ENCODE measurements around the gene SPAG4.

DNA sequence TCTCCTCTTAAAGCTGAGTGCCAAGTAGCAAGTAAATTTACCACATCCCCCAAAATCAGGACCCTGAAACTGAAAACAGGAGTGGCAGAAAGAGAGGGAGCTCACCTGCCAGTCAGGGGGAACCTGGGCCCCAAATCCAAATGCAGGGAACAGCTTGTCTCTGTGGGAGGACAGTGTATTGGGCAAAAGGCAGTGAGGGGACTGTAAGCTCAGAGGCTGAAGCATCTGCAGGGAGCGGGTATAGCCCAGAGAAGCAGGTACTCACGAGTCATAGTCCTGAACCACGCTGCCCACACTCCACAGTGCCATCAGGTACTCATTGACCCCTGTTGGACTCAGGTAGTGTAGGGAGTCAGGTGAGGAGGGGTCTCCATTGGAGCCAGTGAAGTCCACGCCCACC, 15.0 kb downstream of the SPAG4 start:
- TF ChIP-seq POLR2AphosphoS5 (IDR thresholded peaks at IDR 0.05) (no peak), POLR2A (IDR thresholded peaks at IDR 0.05) (no peak), EP300 (IDR thresholded peaks at IDR 0.05) (no peak)
- TF ChIP-seq, protein P1, sequence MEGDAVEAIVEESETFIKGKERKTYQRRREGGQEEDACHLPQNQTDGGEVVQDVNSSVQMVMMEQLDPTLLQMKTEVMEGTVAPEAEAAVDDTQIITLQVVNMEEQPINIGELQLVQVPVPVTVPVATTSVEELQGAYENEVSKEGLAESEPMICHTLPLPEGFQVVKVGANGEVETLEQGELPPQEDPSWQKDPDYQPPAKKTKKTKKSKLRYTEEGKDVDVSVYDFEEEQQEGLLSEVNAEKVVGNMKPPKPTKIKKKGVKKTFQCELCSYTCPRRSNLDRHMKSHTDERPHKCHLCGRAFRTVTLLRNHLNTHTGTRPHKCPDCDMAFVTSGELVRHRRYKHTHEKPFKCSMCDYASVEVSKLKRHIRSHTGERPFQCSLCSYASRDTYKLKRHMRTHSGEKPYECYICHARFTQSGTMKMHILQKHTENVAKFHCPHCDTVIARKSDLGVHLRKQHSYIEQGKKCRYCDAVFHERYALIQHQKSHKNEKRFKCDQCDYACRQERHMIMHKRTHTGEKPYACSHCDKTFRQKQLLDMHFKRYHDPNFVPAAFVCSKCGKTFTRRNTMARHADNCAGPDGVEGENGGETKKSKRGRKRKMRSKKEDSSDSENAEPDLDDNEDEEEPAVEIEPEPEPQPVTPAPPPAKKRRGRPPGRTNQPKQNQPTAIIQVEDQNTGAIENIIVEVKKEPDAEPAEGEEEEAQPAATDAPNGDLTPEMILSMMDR (IDR thresholded peaks at IDR 0.05) = no peak
